ENCODE data around the gene PCDHA7.
"Not testable (repeated sequence)": the region's sequence is repeated elsewhere in the genome, so short reads cannot be mapped to it uniquely, and the experiment has no call there.

Gene PCDHA7

GRCh38 chr5:140823475-140823874 is 10.6 kb upstream of the PCDHA7 start:
- H3K79me2 ChIP-seq (ENCODE audit: insufficient read depth, low read length) = no peaks in the 10 kb centered on the region
- TF ChIP-seq CTCF (IDR thresholded peaks at IDR 0.05; ENCODE audit: low read length) (no peak), EZH2 (IDR thresholded peaks at IDR 0.05; ENCODE audit: borderline replicate concordance, low read length) (no peak)
- no peaks in the 10 kb centered on the region for H3K4me1 ChIP-seq (ENCODE audit: insufficient read depth, low read length, severe bottlenecking)
- H4K20me1 ChIP-seq (ENCODE audit: insufficient read depth, low read length) = no peaks in the 10 kb centered on the region
- H3K9me2 ChIP-seq (ENCODE audit: low read depth, low read length) = no peaks in the 10 kb centered on the region
- H2AFZ ChIP-seq (ENCODE audit: low read length) = no peak overlapping the region
- no peaks in the 10 kb centered on the region for H3K27me3 ChIP-seq (ENCODE audit: insufficient read depth, low read length)
- no peak overlapping the region for H3K27ac ChIP-seq (ENCODE audit: low read depth, low read length, poor library complexity, severe bottlenecking)
- H3K4me3 ChIP-seq (ENCODE audit: low read depth, low read length, poor library complexity, severe bottlenecking) = no peak overlapping the region
- H3K9me3 ChIP-seq (ENCODE audit: low read length) = no peaks in the 10 kb centered on the region
- H3K4me2 ChIP-seq (ENCODE audit: low read length) = no peak overlapping the region
- H3K36me3 ChIP-seq (ENCODE audit: insufficient read depth, low read length) = no peaks in the 10 kb centered on the region
- no peak overlapping the region for H3K9ac ChIP-seq (ENCODE audit: low read length)
- no peaks in the 10 kb centered on the region for H3F3A ChIP-seq (ENCODE audit: insufficient read depth, low read length)

GRCh38 chr5:140827704-140828361 is 6.2 kb upstream of the PCDHA7 start, which contains the start of gene PCDHA6:
PCDHA6 (plus strand) TSS chr5:140827960; CDS start chr5:140828092, 132 bp downstream.
- Histone ChIP-seq H3K4me2 (ENCODE audit: low read length) (no peak within 1 kb of the TSS), H3K27ac (ENCODE audit: low read depth, low read length, poor library complexity, severe bottlenecking) (no peak within 1 kb of the TSS)

GRCh38 chr5:140828362-140828737 is 5.7 kb upstream of the PCDHA7 start:
- Histone ChIP-seq H3K27me3 (ENCODE audit: insufficient read depth, low read length) (no peaks in the 10 kb centered on the region), H3K36me3 (ENCODE audit: insufficient read depth, low read length) (no peaks in the 10 kb centered on the region), H4K20me1 (ENCODE audit: insufficient read depth, low read length) (no peaks in the 10 kb centered on the region), H3K9ac (ENCODE audit: low read length) (no peak overlapping the region), H3F3A (ENCODE audit: insufficient read depth, low read length) (no peaks in the 10 kb centered on the region), H3K79me2 (ENCODE audit: insufficient read depth, low read length) (no peaks in the 10 kb centered on the region), H3K27ac (ENCODE audit: low read depth, low read length, poor library complexity, severe bottlenecking) (no peak overlapping the region), H2AFZ (ENCODE audit: low read length) (no peak overlapping the region), H3K4me1 (ENCODE audit: insufficient read depth, low read length, severe bottlenecking) (no peaks in the 10 kb centered on the region), H3K4me2 (ENCODE audit: low read length) (no peak overlapping the region), H3K9me3 (ENCODE audit: low read length) (no peaks in the 10 kb centered on the region), H3K9me2 (ENCODE audit: low read depth, low read length) (no peaks in the 10 kb centered on the region), H3K4me3 (ENCODE audit: low read depth, low read length, poor library complexity, severe bottlenecking) (no peak overlapping the region)
- TF ChIP-seq EZH2 (IDR thresholded peaks at IDR 0.05; ENCODE audit: borderline replicate concordance, low read length) = no peak
- no peak for TF ChIP-seq CTCF (IDR thresholded peaks at IDR 0.05; ENCODE audit: low read length)

More at GRCh38 chr5:140827704-140828361, 6.2 kb upstream of the PCDHA7 start, which contains the start of gene PCDHA6:
- no peaks in the 10 kb centered on the region for H3K27me3 ChIP-seq (ENCODE audit: insufficient read depth, low read length)
- H3K9me3 ChIP-seq (ENCODE audit: low read length) = no peaks in the 10 kb centered on the region
- no peaks in the 10 kb centered on the region for H4K20me1 ChIP-seq (ENCODE audit: insufficient read depth, low read length)
- H3K4me1 ChIP-seq (ENCODE audit: insufficient read depth, low read length, severe bottlenecking) = no peaks in the 10 kb centered on the region
- no peak within 1 kb of the TSS for H3K4me3 ChIP-seq (ENCODE audit: low read depth, low read length, poor library complexity, severe bottlenecking)
- H3K9me2 ChIP-seq (ENCODE audit: low read depth, low read length) = no peaks in the 10 kb centered on the region
- H2AFZ ChIP-seq (ENCODE audit: low read length) = no peak within 1 kb of the TSS
- no peaks in the 10 kb centered on the region for H3K36me3 ChIP-seq (ENCODE audit: insufficient read depth, low read length)
- no peak for TF ChIP-seq CTCF (IDR thresholded peaks at IDR 0.05; ENCODE audit: low read length)
- TF ChIP-seq EZH2 (IDR thresholded peaks at IDR 0.05; ENCODE audit: borderline replicate concordance, low read length) = no peak
- no peaks in the 10 kb centered on the region for H3F3A ChIP-seq (ENCODE audit: insufficient read depth, low read length)
- H3K9ac ChIP-seq (ENCODE audit: low read length) = no peak within 1 kb of the TSS
- no peaks in the 10 kb centered on the region for H3K79me2 ChIP-seq (ENCODE audit: insufficient read depth, low read length)

GRCh38 chr5:140829511-140830501 is 4.3 kb upstream of the PCDHA7 start:
- not testable (repeated sequence) for H3K27ac ChIP-seq (ENCODE audit: low read depth, low read length, poor library complexity, severe bottlenecking); H3K9me2 ChIP-seq (ENCODE audit: low read depth, low read length); H3K27me3 ChIP-seq (ENCODE audit: insufficient read depth, low read length); H2AFZ ChIP-seq (ENCODE audit: low read length); H3K36me3 ChIP-seq (ENCODE audit: insufficient read depth, low read length); H4K20me1 ChIP-seq (ENCODE audit: insufficient read depth, low read length); H3K4me1 ChIP-seq (ENCODE audit: insufficient read depth, low read length, severe bottlenecking); H3K4me3 ChIP-seq (ENCODE audit: low read depth, low read length, poor library complexity, severe bottlenecking); H3K4me2 ChIP-seq (ENCODE audit: low read length); H3F3A ChIP-seq (ENCODE audit: insufficient read depth, low read length); H3K79me2 ChIP-seq (ENCODE audit: insufficient read depth, low read length); H3K9me3 ChIP-seq (ENCODE audit: low read length); H3K9ac ChIP-seq (ENCODE audit: low read length)

GRCh38 chr5:140834439-140835008 is 455 bp downstream of the PCDHA7 start:
- not testable (repeated sequence) for H3K27ac ChIP-seq (ENCODE audit: low read depth, low read length, poor library complexity, severe bottlenecking); H3K4me3 ChIP-seq (ENCODE audit: low read depth, low read length, poor library complexity, severe bottlenecking); H3K9me2 ChIP-seq (ENCODE audit: low read depth, low read length); H3K36me3 ChIP-seq (ENCODE audit: insufficient read depth, low read length); H3K9me3 ChIP-seq (ENCODE audit: low read length); H3K27me3 ChIP-seq (ENCODE audit: insufficient read depth, low read length); H2AFZ ChIP-seq (ENCODE audit: low read length); H3K79me2 ChIP-seq (ENCODE audit: insufficient read depth, low read length); H3F3A ChIP-seq (ENCODE audit: insufficient read depth, low read length); H4K20me1 ChIP-seq (ENCODE audit: insufficient read depth, low read length); H3K9ac ChIP-seq (ENCODE audit: low read length); H3K4me2 ChIP-seq (ENCODE audit: low read length); H3K4me1 ChIP-seq (ENCODE audit: insufficient read depth, low read length, severe bottlenecking)

Data from OCI-LY1 (cell line).